CD4-positive, alpha-beta T cell treated with Interleukin-17A for 4 hours (primary cell): ENCODE results near the gene CDK2AP2.

ENCODE experiments used
- DNase-seq: peaks from one replicate; pipeline ENCODE4 v3.0.0-alpha.2; 2020; ENCODE audit warnings: mixed read lengths

Gene CDK2AP2

GRCh38 chr11:67503119-67504004 is 4.6 kb downstream of the CDK2AP2 start:
- DNase-seq = no peak

- DNase-seq = no peak
These were observed 5.5 kb downstream of the CDK2AP2 start for GRCh38 chr11:67502328-67502979.

- DNase-seq = no peak
These were observed 6.1 kb downstream of the CDK2AP2 start for GRCh38 chr11:67501854-67502253.

- DNase-seq = no peak
These were observed 6.9 kb downstream of the CDK2AP2 start for GRCh38 chr11:67500831-67501715.

- no peak for DNase-seq
These were observed 7.5 kb downstream of the CDK2AP2 start for GRCh38 chr11:67500484-67500821.

- no peak for DNase-seq
These were observed 8.0 kb downstream of the CDK2AP2 start for GRCh38 chr11:67499808-67500483.

GRCh38 chr11:67498544-67498972 is 9.4 kb downstream of the CDK2AP2 start:
- no peak for DNase-seq

GRCh38 chr11:67497656-67498291 is 10.2 kb downstream of the CDK2AP2 start:
- no peak for DNase-seq

GRCh38 chr11:67496113-67496512 is 11.8 kb downstream of the CDK2AP2 start:
- DNase-seq = no peak

GRCh38 chr11:67495234-67496005 is 12.5 kb downstream of the CDK2AP2 start:
- DNase-seq = no peak

- DNase-seq = no peak
These were observed 13.4 kb downstream of the CDK2AP2 start for GRCh38 chr11:67494371-67495233.

- DNase-seq = no peak
These were observed 14.2 kb downstream of the CDK2AP2 start for GRCh38 chr11:67493548-67494370.

- DNase-seq = no peak
These were observed 15.0 kb downstream of the CDK2AP2 start for GRCh38 chr11:67492801-67493547.

GRCh38 chr11:67492069-67492727 is 15.8 kb downstream of the CDK2AP2 start:
- DNase-seq = no peak

- no peak for DNase-seq
These were observed 16.5 kb downstream of the CDK2AP2 start for GRCh38 chr11:67491276-67492068.

- no peak for DNase-seq
These were observed 17.3 kb downstream of the CDK2AP2 start for GRCh38 chr11:67490727-67491065.
